ENCODE measurements around the gene DDX10. TPM values are rescaled to one million over a fixed set of nuclear protein-coding genes. Genes with fewer than 3 reads are reported as not detected.

DDX10 gene
- total and polyA plus RNA-seq, 2 of the 8 experiments (the other 6 are each of a cell fraction or from before 2014, with no cell fraction given): 49.2 to 52.2 TPM

GRCh38 chr11:108632041-108632704 is 32.7 kb upstream of the DDX10 start:
- Histone ChIP-seq H3K79me1 (ENCODE audit: low read depth, low read length) (no peaks in the 10 kb centered on the region), H3K27me3 (replicated peaks in 1 of 4; ENCODE audit: control insufficient read depth in 3 of 4, extremely low read depth in 1 of 4, insufficient read depth in 3 of 4, low read length in 3 of 4) (no peaks in the 10 kb centered on the region), H4K5ac (ENCODE audit: insufficient read length, low read depth, low read length) (no peak overlapping the region), H2AK5ac (ENCODE audit: low read depth, low read length) (no peak overlapping the region), H4K91ac (replicated peaks; ENCODE audit: insufficient read length, low read length) (no peak overlapping the region), H3K9me3 (ENCODE audit: insufficient read depth in 2 of 2, low read depth in 1 of 2, low read length in 1 of 2) (peaks cover 11 to 12% of the 10 kb centered on the region in 2 experiments), H3K27ac (ENCODE audit: low read depth, low read length) (no peak overlapping the region), H2BK5ac (ENCODE audit: low read depth, low read length) (no peak overlapping the region), H2BK120ac (replicated peaks; ENCODE audit: low read depth, low read length) (no peak overlapping the region), H3K4ac (replicated peaks; ENCODE audit: insufficient read length, low read depth, low read length) (no peak overlapping the region), H3K14ac (ENCODE audit: insufficient read length) (no peak overlapping the region), H4K8ac (ENCODE audit: extremely low read depth, insufficient read depth, low read length) (no peak overlapping the region), H2BK12ac (ENCODE audit: low read depth, low read length) (0 out of 2 replicates have a peak overlapping the region, but pooled peaks have one; percentile 22), H2BK20ac (ENCODE audit: low read length) (no peak overlapping the region), H2AFZ (ENCODE audit: low read length) (no peak overlapping the region; the same call in 1 of the 2 replicates), H3K4me2 (ENCODE audit: insufficient read depth in 1 of 2, low read depth in 2 of 2, low read length in 2 of 2) (peak overlapping the region in 1 of 2 experiments; percentile 15; a peak in 1 of 4 replicates), H3K79me2 (ENCODE audit: control insufficient read depth in 1 of 2, insufficient read depth in 2 of 2, low read length in 2 of 2) (no peaks in the 10 kb centered on the region), H3K56ac (replicated peaks; ENCODE audit: insufficient read length, low read depth, low read length) (no peak overlapping the region), H3K4me3 (ENCODE audit: extremely low read depth in 1 of 4, insufficient read depth in 2 of 4, low read depth in 3 of 4, low read length in 4 of 4) (no peak overlapping the region), H3K18ac (ENCODE audit: extremely low read depth, low read length) (no peak overlapping the region), H3K36me3 (ENCODE audit: control insufficient read depth in 2 of 4, insufficient read depth in 4 of 4, low read length in 3 of 4) (no peaks in the 10 kb centered on the region), H2BK15ac (ENCODE audit: low read length) (no peak overlapping the region), H3K4me1 (replicated peaks in 1 of 4; ENCODE audit: control insufficient read depth in 3 of 4, insufficient read depth in 4 of 4, low read length in 3 of 4) (peaks cover 0 to 7% (median 0%) of the 10 kb centered on the region in 4 experiments; a peak in 2 of 7 replicates), H3K9ac (replicated peaks in 1 of 4; ENCODE audit: extremely low read depth in 1 of 4, low read depth in 3 of 4, low read length in 3 of 4) (no peak overlapping the region), H3K23me2 (ENCODE audit: low read depth, low read length) (no peaks in the 10 kb centered on the region), H3K23ac (ENCODE audit: insufficient read length) (no peak overlapping the region), H4K20me1 (replicated peaks in 1 of 2; ENCODE audit: control insufficient read depth in 1 of 2, insufficient read depth in 2 of 2, low read length in 2 of 2) (no peaks in the 10 kb centered on the region)
- POLR2A ChIA-PET (ENCODE audit: partially characterized antibody): interaction anchor here (0.9 kb wide), 1 partner anchor 91 kb away, joined by 3 read pairs; no protein-coding TSS in a partner anchor
- WGBS, 2 experiments (ENCODE audit: extremely low coverage in 1 of 2, insufficient coverage in 1 of 2, insufficient read length in 1 of 2, insufficient replicate concordance in 2 of 2, low coverage in 1 of 2, low lambda C conversion rate in 2 of 2, missing lambda C conversion rate in 1 of 2): 74% methylated on average over 2 of the region's 2 CpGs; no CpG with 5 or more reads in 1 of the 2 experiments
- no peak for TF ChIP-seq PHF8 (conservative IDR thresholded peaks at IDR 0.05; ENCODE audit: low read depth, low read length)
- TF ChIP-seq CREB1 (IDR thresholded peaks at IDR 0.05): no peak
- TF ChIP-seq MAFK (IDR thresholded peaks at IDR 0.05; ENCODE audit: low read depth, low read length): peak; percentile 74
- FAIRE-seq (no peak), DNase-seq (ENCODE audit: low read depth in 1 of 2, low spot score in 2 of 2) (no peak)
- CTCF ChIA-PET (ENCODE audit: partially characterized antibody): interaction anchor here (0.9 to 1.5 kb wide), 4 partner anchors 10 to 17 kb away, joined by 3 to 4 read pairs (median 4); no protein-coding TSS in a partner anchor

All from H1 (cell line).